Natural killer cell (primary cell): ENCODE measurements around the gene OR10J1. TPM values are rescaled to one million over a fixed set of nuclear protein-coding genes. Genes with fewer than 3 reads are reported as not detected.

Experiments used
- ATAC-seq, 3 donors: fragments of 150-1000 bp in 2 of 3; fragments of 200-7000 bp in 1 of 3; cut with Tn5 transposase; 1 replicate in 1 of 3; 2 replicates in 2 of 3; pipeline ENCODE4 v1.10.0; 2021; ENCODE audit warnings: mild to moderate bottlenecking in 2 of 3, moderate library complexity in 2 of 3
- DNase-seq, 2 donors: peaks; one replicate each; pipeline versions ENCODE4 v3.0.0 to v3.0.0-alpha.2; 2013 to 2021; ENCODE audit warnings: mixed read lengths in 1 of 2
- H3K27ac ChIP-seq: one replicate; pipeline ENCODE4 v1.5.1; 2013; ENCODE audit warnings: mild to moderate bottlenecking, low read length
- H3K27me3 ChIP-seq: one replicate; pipeline ENCODE4 v1.6.1; 2013; ENCODE audit warnings: low read length; ENCODE audit not compliant: control insufficient read depth, insufficient read depth
- H3K36me3 ChIP-seq: one replicate; pipeline ENCODE4 v1.6.1; 2013; ENCODE audit warnings: low read length; ENCODE audit not compliant: control insufficient read depth, insufficient read depth
- H3K4me1 ChIP-seq: one replicate; pipeline ENCODE4 v1.6.1; 2013; ENCODE audit warnings: low read length; ENCODE audit not compliant: control insufficient read depth, insufficient read depth
- H3K4me3 ChIP-seq: one replicate; pipeline ENCODE4 v1.5.1; 2013; ENCODE audit warnings: low read length
- H3K9me3 ChIP-seq: one replicate; pipeline ENCODE4 v1.6.1; 2013; ENCODE audit warnings: low read length; ENCODE audit not compliant: control insufficient read depth, insufficient read depth
- H3K27ac Mint-ChIP-seq, 2 donors: one replicate each; pipeline ENCODE4 v1.8.0; 2022; ENCODE audit warnings: mild to moderate bottlenecking in 2 of 2, mixed read lengths in 2 of 2, moderate library complexity in 1 of 2
- H3K27me3 Mint-ChIP-seq, 2 donors: one replicate each; pipeline ENCODE4 v1.8.0; 2022; ENCODE audit warnings: low read depth in 2 of 2, mixed read lengths in 2 of 2
- H3K36me3 Mint-ChIP-seq: one replicate; pipeline ENCODE4 v1.8.0; 2022; ENCODE audit warnings: mixed read lengths
- H3K4me1 Mint-ChIP-seq, 2 donors: one replicate each; pipeline ENCODE4 v1.8.0; 2022; ENCODE audit warnings: mixed read lengths in 2 of 2
- H3K4me3 Mint-ChIP-seq: one replicate; pipeline ENCODE4 v1.8.0; 2022; ENCODE audit warnings: mild to moderate bottlenecking, moderate library complexity, mixed read lengths
- H3K9me3 Mint-ChIP-seq, 2 donors: one replicate each; pipeline ENCODE4 v1.8.0; 2022; ENCODE audit warnings: mixed read lengths in 2 of 2
- CTCF ChIP-seq: fragments of 200-600 bp; IDR thresholded peaks from one replicate; pipeline ENCODE4 v1.8.0; 2022; ENCODE audit warnings: antibody characterized with exemption
- WGBS: methylation state at CpG from one replicate; pipeline ENCODE4 v1.1.7; 2013; ENCODE audit warnings: missing lambda C conversion rate; ENCODE audit not compliant: insufficient coverage; 5-methylcytosine and 5-hydroxymethylcytosine counted together
- intact Hi-C: fragments of 100-400 bp; cut with micrococcal nuclease; formaldehyde crosslinking; loops from one replicate; pipeline ENCODE4 v1.14.2; 2022
- total RNA-seq, 4 donors: library from RNA; stranded (reverse); fragments of 120-200 nt in 1 of 4; gene quantifications; one replicate each; pipeline versions ENCODE4 v1.2.3 to v1.2.4, GENCODE V29; 2013 to 2022

Gene OR10J1
- total RNA-seq, 3 donors from 2014 or later (not counting 1 experiment from before 2014, with no cell fraction given), result not detected

DNA sequence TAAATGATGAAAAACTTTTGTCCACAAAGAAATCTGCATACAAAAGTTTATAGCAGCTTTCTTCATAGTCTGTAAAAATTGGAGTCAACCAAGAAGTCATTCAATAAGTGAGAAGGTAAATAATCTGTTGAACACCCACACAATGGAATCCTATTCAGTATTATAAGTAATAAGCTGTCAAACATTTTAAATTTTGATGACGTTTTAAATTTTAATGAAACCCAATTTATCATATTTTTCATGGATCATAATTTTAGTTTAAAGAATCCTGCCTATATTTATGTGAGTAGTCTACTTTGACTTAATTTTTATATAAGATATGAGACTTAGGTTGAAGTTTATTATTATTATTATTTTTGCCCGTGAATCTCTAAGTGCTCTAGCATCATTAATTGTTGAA, 20.0 kb downstream of the OR10J1 start:
- peaks cover 12% of the 10 kb centered on the region for H3K36me3 Mint-ChIP-seq
- Histone ChIP-seq H3K4me1 (no peaks in the 10 kb centered on the region), H3K27me3 (no peaks in the 10 kb centered on the region), H3K9me3 (peaks cover 3% of the 10 kb centered on the region), H3K27ac (no peak overlapping the region), H3K4me3 (no peak overlapping the region), H3K36me3 (no peaks in the 10 kb centered on the region)
- H3K4me3 Mint-ChIP-seq, result no peak overlapping the region
- no peaks in the 10 kb centered on the region for H3K4me1 Mint-ChIP-seq
- no peak for TF ChIP-seq CTCF
- intact Hi-C loops, result no loop called here
- no peak overlapping the region for H3K27ac Mint-ChIP-seq
- DNase-seq, result no peak
- no CpG with 5 or more reads among the region's 2 CpGs for WGBS
- H3K9me3 Mint-ChIP-seq, result peaks cover 4 to 8% of the 10 kb centered on the region in 2 donors
- ATAC-seq, result no peak
- H3K27me3 Mint-ChIP-seq, result peaks cover 4 to 9% of the 10 kb centered on the region in 2 donors

GRCh38 chr1:159465191-159465603, 25.7 kb downstream of the OR10J1 start:
- 92% methylated on average over 2 of the region's 3 CpGs for WGBS
- Histone ChIP-seq H3K4me3 (no peak overlapping the region), H3K27me3 (no peaks in the 10 kb centered on the region), H3K4me1 (no peaks in the 10 kb centered on the region), H3K9me3 (peaks cover 3% of the 10 kb centered on the region), H3K36me3 (no peaks in the 10 kb centered on the region), H3K27ac (no peak overlapping the region)
- H3K4me1 Mint-ChIP-seq, result no peaks in the 10 kb centered on the region
- no peak for TF ChIP-seq CTCF
- intact Hi-C loops, result no loop called here
- H3K9me3 Mint-ChIP-seq, result peaks cover 4 to 8% of the 10 kb centered on the region in 2 donors
- peaks cover 22 to 26% of the 10 kb centered on the region in 2 donors for H3K27me3 Mint-ChIP-seq
- peaks cover 12% of the 10 kb centered on the region for H3K36me3 Mint-ChIP-seq
- no peak for DNase-seq
- ATAC-seq, result no peak
- H3K4me3 Mint-ChIP-seq, result no peak overlapping the region
- no peak overlapping the region for H3K27ac Mint-ChIP-seq

DNA sequence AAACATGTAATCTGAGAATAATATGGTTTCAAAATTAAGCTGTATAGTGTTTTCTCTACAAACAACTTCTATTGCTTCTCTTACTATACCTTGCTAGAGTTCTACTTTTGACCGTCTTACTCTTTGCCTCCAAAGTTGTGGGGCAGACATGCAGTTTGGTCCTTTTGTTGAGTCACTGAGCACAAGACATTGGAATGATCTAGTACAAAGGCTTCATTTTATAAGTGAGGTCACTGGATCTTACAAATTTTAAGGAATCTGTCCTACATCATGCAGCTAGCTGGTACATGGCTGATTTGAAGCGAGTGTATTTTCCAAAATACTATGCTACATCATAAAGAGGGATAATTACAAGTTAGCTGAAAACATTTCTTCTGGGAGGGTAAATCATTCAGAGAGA, 28.8 kb downstream of the OR10J1 start:
- Mint-ChIP-seq H3K4me3 (no peak overlapping the region), H3K27ac (no peak overlapping the region), H3K36me3 (no peaks in the 10 kb centered on the region), H3K27me3 (peaks cover 24 to 30% of the 10 kb centered on the region in 2 donors), H3K9me3 (no peaks in the 10 kb centered on the region), H3K4me1 (no peaks in the 10 kb centered on the region)
- Histone ChIP-seq H3K9me3 (no peaks in the 10 kb centered on the region), H3K27me3 (no peaks in the 10 kb centered on the region), H3K4me3 (no peak overlapping the region), H3K27ac (no peak overlapping the region), H3K36me3 (no peaks in the 10 kb centered on the region), H3K4me1 (no peaks in the 10 kb centered on the region)
- DNase-seq (no peak), ATAC-seq (no peak)
- 90% methylated on average over 1 of the region's 2 CpGs for WGBS
- TF ChIP-seq CTCF, result no peak
- intact Hi-C loops, result no loop called here

- peaks cover 26 to 32% of the 10 kb centered on the region in 2 donors for H3K27me3 Mint-ChIP-seq
- 60% methylated on average over 4 of the region's 4 CpGs for WGBS
Measured at GRCh38 chr1:159469921-159470533, 30.5 kb downstream of the OR10J1 start.

More at GRCh38 chr1:159469921-159470533, 30.5 kb downstream of the OR10J1 start:
- Mint-ChIP-seq H3K4me3 (no peak overlapping the region), H3K27ac (no peak overlapping the region), H3K4me1 (no peaks in the 10 kb centered on the region), H3K9me3 (no peaks in the 10 kb centered on the region), H3K36me3 (no peaks in the 10 kb centered on the region)
- DNase-seq (no peak), ATAC-seq (no peak)
- H3K36me3 ChIP-seq, result no peaks in the 10 kb centered on the region
- H3K9me3 ChIP-seq, result no peaks in the 10 kb centered on the region
- no peak for TF ChIP-seq CTCF
- intact Hi-C loops, result no loop called here
- H3K4me1 ChIP-seq, result no peaks in the 10 kb centered on the region
- H3K27ac ChIP-seq, result no peak overlapping the region
- H3K4me3 ChIP-seq, result no peak overlapping the region
- no peaks in the 10 kb centered on the region for H3K27me3 ChIP-seq
